ENCODE results near the gene GRHL1.

- TF ChIP-seq ZBTB33 (CRISPR knock-in tag; IDR thresholded peaks at IDR 0.05) (no peak), SIN3B (IDR thresholded peaks at IDR 0.05; ENCODE audit: low read depth) (no peak), ATF2 (CRISPR knock-in tag; IDR thresholded peaks at IDR 0.05) (no peak), EP300 (IDR thresholded peaks at IDR 0.05; ENCODE audit: low read length) (no peak), PYGO2 (tag; IDR thresholded peaks at IDR 0.05) (no peak), TRIM24 (IDR thresholded peaks at IDR 0.05) (no peak), ZKSCAN1 (IDR thresholded peaks at IDR 0.05; ENCODE audit: low read depth, low read length) (no peak)
Observed at GRCh38 chr2:9971105-9971818, 19.8 kb downstream of the GRHL1 start.

All from K562 (cell line).